Natural killer cell (primary cell): ENCODE data around the gene CDH5. TPM values are rescaled to one million over a fixed set of nuclear protein-coding genes. Genes with fewer than 3 reads are reported as not detected.

Experiments used
- ATAC-seq, 3 donors: fragments of 150-1000 bp in 2 of 3; fragments of 200-7000 bp in 1 of 3; cut with Tn5 transposase; 1 replicate in 1 of 3; 2 replicates in 2 of 3; pipeline ENCODE4 v1.10.0; 2021; ENCODE audit warnings: mild to moderate bottlenecking in 2 of 3, moderate library complexity in 2 of 3
- DNase-seq, 2 donors: peaks; one replicate each; pipeline versions ENCODE4 v3.0.0 to v3.0.0-alpha.2; 2013 to 2021; ENCODE audit warnings: mixed read lengths in 1 of 2
- H3K27ac ChIP-seq: one replicate; pipeline ENCODE4 v1.5.1; 2013; ENCODE audit warnings: mild to moderate bottlenecking, low read length
- H3K27me3 ChIP-seq: one replicate; pipeline ENCODE4 v1.6.1; 2013; ENCODE audit warnings: low read length; ENCODE audit not compliant: control insufficient read depth, insufficient read depth
- H3K36me3 ChIP-seq: one replicate; pipeline ENCODE4 v1.6.1; 2013; ENCODE audit warnings: low read length; ENCODE audit not compliant: control insufficient read depth, insufficient read depth
- H3K4me1 ChIP-seq: one replicate; pipeline ENCODE4 v1.6.1; 2013; ENCODE audit warnings: low read length; ENCODE audit not compliant: control insufficient read depth, insufficient read depth
- H3K4me3 ChIP-seq: one replicate; pipeline ENCODE4 v1.5.1; 2013; ENCODE audit warnings: low read length
- H3K9me3 ChIP-seq: one replicate; pipeline ENCODE4 v1.6.1; 2013; ENCODE audit warnings: low read length; ENCODE audit not compliant: control insufficient read depth, insufficient read depth
- H3K27ac Mint-ChIP-seq, 2 donors: one replicate each; pipeline ENCODE4 v1.8.0; 2022; ENCODE audit warnings: mild to moderate bottlenecking in 2 of 2, mixed read lengths in 2 of 2, moderate library complexity in 1 of 2
- H3K27me3 Mint-ChIP-seq, 2 donors: one replicate each; pipeline ENCODE4 v1.8.0; 2022; ENCODE audit warnings: low read depth in 2 of 2, mixed read lengths in 2 of 2
- H3K36me3 Mint-ChIP-seq: one replicate; pipeline ENCODE4 v1.8.0; 2022; ENCODE audit warnings: mixed read lengths
- H3K4me1 Mint-ChIP-seq, 2 donors: one replicate each; pipeline ENCODE4 v1.8.0; 2022; ENCODE audit warnings: mixed read lengths in 2 of 2
- H3K4me3 Mint-ChIP-seq: one replicate; pipeline ENCODE4 v1.8.0; 2022; ENCODE audit warnings: mild to moderate bottlenecking, moderate library complexity, mixed read lengths
- H3K9me3 Mint-ChIP-seq, 2 donors: one replicate each; pipeline ENCODE4 v1.8.0; 2022; ENCODE audit warnings: mixed read lengths in 2 of 2
- WGBS: methylation state at CpG from one replicate; pipeline ENCODE4 v1.1.7; 2013; ENCODE audit warnings: missing lambda C conversion rate; ENCODE audit not compliant: insufficient coverage; 5-methylcytosine and 5-hydroxymethylcytosine counted together
- intact Hi-C: fragments of 100-400 bp; cut with micrococcal nuclease; formaldehyde crosslinking; loops from one replicate; pipeline ENCODE4 v1.14.2; 2022
- total RNA-seq, 4 donors: library from RNA; stranded (reverse); fragments of 120-200 nt in 1 of 4; gene quantifications; one replicate each; pipeline versions ENCODE4 v1.2.3 to v1.2.4, GENCODE V29; 2013 to 2022
- TF ChIP-seq, protein P1 (sequence below): fragments of 200-600 bp; IDR thresholded peaks from one replicate; pipeline ENCODE4 v1.8.0; 2022; ENCODE audit warnings: antibody characterized with exemption

The CDH5 gene
- total RNA-seq, 3 donors from 2014 or later (not counting 1 experiment from before 2014, with no cell fraction given), result not detected

DNA sequence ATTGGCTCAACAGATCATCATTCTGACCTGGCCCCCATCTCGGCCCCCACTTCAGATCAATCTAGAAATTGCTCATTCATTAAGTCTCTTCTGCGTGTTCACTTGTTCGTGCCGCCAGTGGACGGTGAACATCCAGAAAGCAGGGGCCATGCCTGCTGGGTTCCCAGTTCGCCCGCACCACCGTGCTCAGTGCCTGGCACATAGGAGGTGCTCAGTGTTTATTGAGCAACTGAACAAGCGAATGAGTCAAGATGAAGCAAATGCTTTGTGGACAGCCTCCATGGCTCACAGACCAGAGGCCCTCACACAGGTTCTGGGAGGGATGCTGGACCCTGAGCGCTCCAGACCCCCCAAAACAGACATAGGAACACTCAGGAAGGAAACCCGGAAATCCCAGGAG is 74.5 kb downstream of the CDH5 start:
- 91% methylated on average over 11 of the region's 11 CpGs for WGBS
- Histone ChIP-seq H3K27ac (no peak overlapping the region), H3K27me3 (no peaks in the 10 kb centered on the region), H3K36me3 (no peaks in the 10 kb centered on the region), H3K4me3 (no peak overlapping the region), H3K9me3 (no peaks in the 10 kb centered on the region), H3K4me1 (no peaks in the 10 kb centered on the region)
- DNase-seq (no peak), ATAC-seq (no peak)
- intact Hi-C loops, result no loop called here
- no peak overlapping the region for H3K4me3 Mint-ChIP-seq
- H3K27me3 Mint-ChIP-seq, result peaks cover 13 to 28% of the 10 kb centered on the region in 2 donors
- H3K4me1 Mint-ChIP-seq, result no peaks in the 10 kb centered on the region
- no peaks in the 10 kb centered on the region for H3K36me3 Mint-ChIP-seq
- TF ChIP-seq, protein P1, sequence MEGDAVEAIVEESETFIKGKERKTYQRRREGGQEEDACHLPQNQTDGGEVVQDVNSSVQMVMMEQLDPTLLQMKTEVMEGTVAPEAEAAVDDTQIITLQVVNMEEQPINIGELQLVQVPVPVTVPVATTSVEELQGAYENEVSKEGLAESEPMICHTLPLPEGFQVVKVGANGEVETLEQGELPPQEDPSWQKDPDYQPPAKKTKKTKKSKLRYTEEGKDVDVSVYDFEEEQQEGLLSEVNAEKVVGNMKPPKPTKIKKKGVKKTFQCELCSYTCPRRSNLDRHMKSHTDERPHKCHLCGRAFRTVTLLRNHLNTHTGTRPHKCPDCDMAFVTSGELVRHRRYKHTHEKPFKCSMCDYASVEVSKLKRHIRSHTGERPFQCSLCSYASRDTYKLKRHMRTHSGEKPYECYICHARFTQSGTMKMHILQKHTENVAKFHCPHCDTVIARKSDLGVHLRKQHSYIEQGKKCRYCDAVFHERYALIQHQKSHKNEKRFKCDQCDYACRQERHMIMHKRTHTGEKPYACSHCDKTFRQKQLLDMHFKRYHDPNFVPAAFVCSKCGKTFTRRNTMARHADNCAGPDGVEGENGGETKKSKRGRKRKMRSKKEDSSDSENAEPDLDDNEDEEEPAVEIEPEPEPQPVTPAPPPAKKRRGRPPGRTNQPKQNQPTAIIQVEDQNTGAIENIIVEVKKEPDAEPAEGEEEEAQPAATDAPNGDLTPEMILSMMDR, result no peak
- H3K9me3 Mint-ChIP-seq, result no peaks in the 10 kb centered on the region
- no peak overlapping the region for H3K27ac Mint-ChIP-seq

DNA sequence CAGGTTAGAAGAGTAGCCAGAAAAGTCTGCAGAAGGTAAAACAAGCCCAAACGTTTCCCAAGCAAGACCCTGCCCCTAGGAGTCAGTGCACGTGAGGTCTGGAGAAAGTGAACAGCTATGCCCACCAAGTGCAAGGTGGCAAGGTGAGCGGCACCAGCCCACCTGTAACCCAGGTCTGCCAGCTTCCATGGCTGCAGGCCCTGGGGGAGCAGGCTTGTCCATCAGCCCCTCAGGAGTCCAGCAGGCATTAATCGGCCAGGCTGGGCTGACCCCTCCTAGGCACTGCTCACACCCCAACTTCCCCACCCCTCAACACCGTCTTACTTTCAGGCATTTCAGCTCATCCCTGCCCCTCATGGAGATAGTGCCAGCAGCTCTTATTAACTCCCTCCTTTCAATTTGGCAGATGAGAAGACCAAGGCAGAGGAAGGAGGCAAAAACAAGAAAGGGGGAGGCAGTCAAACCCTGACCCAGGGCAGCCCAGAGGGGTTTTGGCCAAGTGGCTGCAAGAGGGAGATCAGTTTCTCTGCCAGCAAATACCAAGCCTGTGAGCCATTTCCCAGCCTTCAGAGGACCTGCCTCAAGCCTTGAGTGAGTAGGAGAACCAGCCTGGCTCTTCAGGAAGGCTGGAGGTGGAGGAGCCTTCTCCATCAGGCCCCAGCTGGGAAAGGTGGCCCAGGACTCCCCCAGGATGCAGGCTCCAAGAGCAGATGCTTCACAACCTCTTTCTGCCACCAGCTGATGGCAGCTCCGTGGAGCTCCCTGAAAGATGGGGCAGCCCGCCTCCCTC is 75.3 kb downstream of the CDH5 start:
- no peaks in the 10 kb centered on the region for H3K9me3 Mint-ChIP-seq
- no peak overlapping the region for H3K27ac ChIP-seq
- no peaks in the 10 kb centered on the region for H3K4me1 ChIP-seq
- no peak for DNase-seq
- H3K9me3 ChIP-seq, result no peaks in the 10 kb centered on the region
- H3K4me1 Mint-ChIP-seq, result no peaks in the 10 kb centered on the region
- no peaks in the 10 kb centered on the region for H3K36me3 ChIP-seq
- no peaks in the 10 kb centered on the region for H3K27me3 ChIP-seq
- no peak overlapping the region for H3K4me3 Mint-ChIP-seq
- TF ChIP-seq, protein P1, result no peak
- no peak overlapping the region for H3K27ac Mint-ChIP-seq
- H3K27me3 Mint-ChIP-seq, result peaks cover 19 to 33% of the 10 kb centered on the region in 2 donors
- WGBS, result 83% methylated on average over 7 of the region's 7 CpGs
- no peak for ATAC-seq
- intact Hi-C loops, result no loop called here
- H3K36me3 Mint-ChIP-seq, result no peaks in the 10 kb centered on the region
- H3K4me3 ChIP-seq, result no peak overlapping the region

DNA sequence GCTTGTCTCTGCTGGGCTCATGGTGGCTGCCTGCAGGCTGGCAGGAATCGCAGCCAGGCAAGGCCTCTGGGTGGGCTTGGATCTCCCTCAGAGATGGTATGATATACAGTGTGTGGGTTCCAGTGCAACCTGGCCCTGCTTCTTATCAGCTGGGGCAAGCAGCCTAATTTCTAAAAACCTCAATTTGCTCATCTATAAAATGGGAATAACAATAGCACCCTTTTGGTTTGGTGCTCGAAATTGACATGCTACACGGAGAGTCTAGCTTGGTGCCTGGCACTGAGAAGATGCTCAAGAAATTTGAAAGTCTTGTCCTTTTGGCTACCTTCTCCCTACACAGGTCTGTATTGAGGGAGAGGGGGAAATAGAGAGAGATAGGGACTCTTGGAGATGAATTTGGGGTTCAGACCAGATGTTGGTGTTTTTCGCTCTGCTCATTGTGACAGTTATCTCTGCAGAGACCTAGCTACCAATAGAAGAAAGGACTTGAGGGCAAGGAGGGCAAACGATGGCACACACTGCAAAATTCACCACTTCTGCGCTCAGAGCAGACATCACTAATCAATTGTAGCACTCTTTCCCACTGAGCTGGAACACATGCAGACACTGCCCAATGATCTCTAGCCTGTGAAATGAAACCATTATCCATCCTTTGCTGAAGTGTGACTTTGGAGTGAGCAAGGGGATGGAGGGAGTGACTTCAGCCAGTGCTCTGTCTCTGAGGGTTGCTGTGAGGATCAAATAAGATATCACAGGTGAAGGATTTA is 76.2 kb downstream of the CDH5 start:
- H3K27me3 ChIP-seq, result no peaks in the 10 kb centered on the region
- Mint-ChIP-seq H3K9me3 (no peaks in the 10 kb centered on the region), H3K27ac (no peak overlapping the region), H3K36me3 (no peaks in the 10 kb centered on the region), H3K27me3 (peaks cover 21 to 33% of the 10 kb centered on the region in 2 donors), H3K4me3 (no peak overlapping the region), H3K4me1 (no peaks in the 10 kb centered on the region)
- intact Hi-C loops, result no loop called here
- no peaks in the 10 kb centered on the region for H3K36me3 ChIP-seq
- 83% methylated on average over 6 of the region's 6 CpGs for WGBS
- H3K9me3 ChIP-seq, result no peaks in the 10 kb centered on the region
- ATAC-seq (no peak), DNase-seq (no peak)
- H3K27ac ChIP-seq, result no peak overlapping the region
- TF ChIP-seq, protein P1, result no peak
- no peaks in the 10 kb centered on the region for H3K4me1 ChIP-seq
- no peak overlapping the region for H3K4me3 ChIP-seq
